NCI-H2196 (cell line): ENCODE data around the gene LCT.

Source experiments
- DNase-seq: peaks from one replicate; lab custom pipeline; 2025; ENCODE audit not compliant: unreplicated experiment; lab: John Stamatoyannopoulos, UW

The LCT gene

DNA sequence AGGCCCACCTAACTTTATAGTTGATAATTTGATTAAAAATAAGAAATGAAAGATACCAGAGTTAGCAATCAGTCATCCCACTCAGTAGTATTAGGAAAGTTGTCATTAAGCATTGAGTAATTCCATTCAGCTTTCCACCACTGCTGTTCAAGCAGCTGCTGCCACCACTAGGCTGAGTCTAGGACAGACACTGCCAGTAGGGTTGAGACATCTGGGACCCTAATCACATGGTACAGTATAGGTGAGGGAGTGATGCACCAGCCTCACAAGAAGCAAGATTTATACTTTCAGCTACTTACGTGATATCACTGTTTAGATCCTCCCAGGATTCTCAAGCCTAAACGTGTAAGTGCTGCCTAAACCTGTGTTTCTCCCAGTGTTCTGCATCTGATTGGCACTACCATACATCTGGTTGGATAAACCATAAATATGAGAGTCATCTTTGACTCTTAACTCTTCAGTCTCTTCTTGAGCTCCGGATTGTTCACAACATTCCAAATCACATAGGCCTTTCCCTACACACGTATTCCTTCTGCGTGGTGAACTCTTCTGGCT lies 92.1 kb downstream of the LCT start:
- peak; percentile 9 for DNase-seq

DNA sequence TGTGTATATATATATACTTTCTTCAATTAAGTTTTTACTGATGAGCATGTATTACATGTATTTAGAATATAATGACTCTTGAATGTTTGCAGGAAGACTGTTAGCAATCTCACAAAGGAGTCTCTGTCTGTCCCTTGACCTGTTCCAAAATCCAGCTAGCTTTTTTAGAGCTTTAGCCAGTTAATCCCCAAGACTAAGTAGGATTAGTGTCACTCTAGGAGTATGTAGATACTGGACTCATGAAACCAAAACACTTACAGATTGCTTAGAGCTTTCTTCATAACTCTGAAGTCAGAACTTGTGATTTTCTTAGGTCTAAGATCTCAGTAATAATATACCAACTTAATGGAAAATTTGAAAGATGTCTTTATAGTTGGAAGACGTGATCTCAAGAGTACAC lies 93.1 kb downstream of the LCT start:
- DNase-seq = no peak

DNA sequence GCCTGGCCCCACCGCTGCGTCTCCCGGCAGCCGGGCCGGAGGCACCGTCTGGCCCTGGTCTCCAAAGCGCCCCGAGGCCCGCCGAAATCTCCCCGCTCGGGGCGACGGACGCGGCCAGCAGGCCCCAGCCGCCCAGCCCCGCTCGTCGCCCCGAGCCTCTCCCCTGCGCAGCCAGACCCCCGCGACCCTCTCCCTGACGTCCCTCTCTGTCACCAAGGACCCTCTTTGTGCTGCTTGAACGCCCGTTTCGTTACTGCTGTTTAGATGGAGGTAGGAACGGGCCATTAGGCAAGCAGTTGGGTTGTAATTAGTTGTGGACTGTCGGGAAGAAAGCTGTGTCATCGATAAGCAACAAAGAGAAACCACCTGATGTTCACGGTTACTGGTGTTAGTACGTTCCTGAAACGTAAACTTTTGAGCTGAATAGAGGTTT lies 94.6 kb downstream of the LCT start:
- DNase-seq = peak; percentile 27

DNA sequence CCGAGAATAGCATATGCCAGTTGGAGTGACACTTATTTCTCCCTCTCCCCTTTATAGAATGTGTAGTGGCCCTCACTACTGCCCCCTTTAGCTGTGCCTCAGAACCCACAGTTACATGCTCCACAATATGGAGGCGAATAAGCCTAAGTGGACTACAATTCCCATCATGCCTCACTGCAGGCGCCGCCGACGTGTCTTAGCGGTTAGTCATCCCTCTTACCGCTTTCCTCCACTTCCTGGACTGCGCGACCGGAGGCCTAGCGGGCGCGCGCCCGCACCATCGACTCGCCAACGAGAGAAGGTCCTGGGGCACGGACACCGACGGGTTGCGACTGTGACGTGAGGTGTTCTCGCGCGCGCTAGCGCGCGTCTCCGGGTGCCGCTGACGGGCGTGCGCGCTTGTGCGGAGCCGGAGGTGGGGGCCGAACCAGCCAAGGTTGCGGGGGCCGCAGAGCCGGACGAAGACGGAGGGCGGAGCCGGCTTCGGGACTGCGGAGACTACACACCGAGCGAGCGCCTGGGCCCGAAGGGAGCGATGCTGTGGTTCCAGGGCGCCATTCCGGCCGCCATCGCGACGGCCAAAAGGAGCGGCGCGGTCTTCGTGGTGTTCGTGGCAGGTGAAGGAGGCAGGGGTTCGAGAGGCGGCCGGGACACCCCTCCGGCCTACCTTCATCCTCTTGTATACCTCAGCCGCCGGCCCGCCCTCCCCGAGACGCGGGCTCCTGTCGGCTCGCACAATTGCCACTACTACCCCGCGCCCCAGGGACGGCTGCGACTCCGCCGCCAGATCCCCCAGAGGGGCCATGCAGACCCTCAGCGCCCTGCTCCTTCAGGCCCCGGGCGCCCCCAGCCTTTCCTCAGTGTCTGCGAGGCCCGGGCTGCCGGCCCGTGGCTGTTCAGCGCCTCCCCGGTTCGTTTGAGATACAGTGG lies 95.3 kb downstream of the LCT start, which contains the start of gene UBXN4:
Gene UBXN4, plus strand, starts transcription at position 461 of the 930 bp plus-strand sequence. Its CDS starts 75 bp downstream, at position 536.
- peak; percentile 98 for DNase-seq

DNA sequence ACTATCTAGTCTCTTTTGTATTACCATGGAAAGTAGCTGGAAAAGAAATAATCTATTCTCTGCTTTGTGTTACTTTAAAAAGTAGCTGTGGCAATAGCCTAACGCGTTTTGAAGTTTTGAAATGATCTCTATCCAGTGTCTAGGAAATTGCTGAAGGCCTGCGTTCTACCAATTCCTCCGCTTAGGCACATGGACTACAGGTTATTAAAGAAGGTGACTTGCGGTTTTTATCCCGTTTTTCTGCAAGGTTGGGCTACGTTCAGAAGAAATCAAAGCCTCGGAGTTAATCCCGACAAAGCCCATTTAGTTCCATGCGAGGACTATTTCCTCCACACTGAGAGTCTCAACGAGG lies 96.0 kb downstream of the LCT start:
- DNase-seq = no peak

DNA sequence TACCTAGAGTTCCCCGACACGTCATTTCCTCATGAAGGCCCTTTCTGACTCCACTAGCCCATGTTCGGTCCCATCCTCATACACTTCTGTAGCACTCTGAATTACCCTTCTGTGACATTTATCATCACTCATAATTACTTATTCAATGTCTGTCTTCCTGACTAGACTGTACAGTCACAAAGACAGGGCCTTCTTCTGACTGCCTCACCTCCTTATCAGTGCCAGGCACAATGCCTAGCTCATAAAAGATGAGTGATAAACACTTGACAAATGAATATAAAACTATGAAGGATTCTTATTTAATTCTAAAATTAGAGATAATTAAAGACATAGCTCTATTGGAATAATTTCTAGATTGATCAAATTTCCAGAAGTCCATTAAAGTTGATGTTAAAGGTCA lies 96.8 kb downstream of the LCT start:
- DNase-seq = no peak
